CD8-positive, alpha-beta memory T cell (primary cell): Measurements from ENCODE around the gene CREBZF. TPM values are rescaled to one million over a fixed set of nuclear protein-coding genes. Genes with fewer than 3 reads are reported as not detected.

Experiments used
- CTCF ChIA-PET: fragments of 350-600 bp; sonication (Branson Sonifier 250); formaldehyde crosslinking; loops from one replicate; lab custom pipeline; 2021; ENCODE audit warnings: antibody characterized with exemption; lab: Charles Lee
- POLR2A ChIA-PET: fragments of 350-600 bp; sonication (Branson Sonifier 250); formaldehyde crosslinking; loops from one replicate; lab custom pipeline; 2021; ENCODE audit warnings: antibody characterized with exemption; lab: Charles Lee
- DNase-seq, 5 donors: peaks; one replicate each; pipeline versions ENCODE4 v3.0.0 to v3.0.0-alpha.2; 2020 to 2022; ENCODE audit warnings: mixed read lengths in 1 of 5
- H3K27ac ChIP-seq: one replicate; pipeline ENCODE4 v1.7.0; 2013; ENCODE audit warnings: low read depth, mild to moderate bottlenecking, low read length, moderate library complexity
- H3K27me3 ChIP-seq: 2 replicates; pipeline ENCODE4 v1.7.0; 2013; ENCODE audit warnings: low read length, mild to moderate bottlenecking; ENCODE audit not compliant: insufficient read depth, poor library complexity, severe bottlenecking
- H3K36me3 ChIP-seq: 2 replicates; pipeline ENCODE4 v1.7.0; 2013; ENCODE audit warnings: mild to moderate bottlenecking, low read length, moderate library complexity; ENCODE audit not compliant: insufficient read depth
- H3K4me1 ChIP-seq: 2 replicates; pipeline ENCODE4 v1.7.0; 2013; ENCODE audit warnings: mild to moderate bottlenecking, low read length, moderate library complexity; ENCODE audit not compliant: insufficient read depth
- H3K4me3 ChIP-seq: 2 replicates; pipeline ENCODE4 v1.7.0; 2013; ENCODE audit warnings: mild to moderate bottlenecking, low read length
- H3K9me3 ChIP-seq: 2 replicates; pipeline ENCODE4 v1.7.0; 2013; ENCODE audit warnings: mild to moderate bottlenecking, low read length
- H3K27ac Mint-ChIP-seq, 8 donors: one replicate each; pipeline ENCODE4 v1.8.0; 2020 to 2021; ENCODE audit warnings: mixed read lengths in 8 of 8, mild to moderate bottlenecking in 6 of 8, inconsistent platforms in 3 of 8, moderate library complexity in 3 of 8
- H3K27me3 Mint-ChIP-seq, 2 donors: one replicate each; pipeline ENCODE4 v1.8.0; 2020 to 2021; ENCODE audit warnings: mixed read lengths in 2 of 2, mild to moderate bottlenecking in 1 of 2, moderate library complexity in 1 of 2
- H3K36me3 Mint-ChIP-seq, 3 donors: one replicate each; pipeline ENCODE4 v1.8.0; 2020 to 2021; ENCODE audit warnings: mixed read lengths in 3 of 3, inconsistent platforms in 1 of 3, mild to moderate bottlenecking in 1 of 3
- H3K4me1 Mint-ChIP-seq, 3 donors: one replicate each; pipeline ENCODE4 v1.8.0; 2020 to 2021; ENCODE audit warnings: mixed read lengths in 3 of 3, inconsistent platforms in 1 of 3, mild to moderate bottlenecking in 1 of 3
- H3K4me3 Mint-ChIP-seq, 7 donors: one replicate each; pipeline ENCODE4 v1.8.0; 2020 to 2021; ENCODE audit warnings: mixed read lengths in 7 of 7, mild to moderate bottlenecking in 6 of 7, moderate library complexity in 4 of 7, inconsistent platforms in 2 of 7
- H3K9me3 Mint-ChIP-seq, 5 donors: one replicate each; pipeline ENCODE4 v1.8.0; 2020 to 2022; ENCODE audit warnings: mixed read lengths in 5 of 5, mild to moderate bottlenecking in 3 of 5, moderate library complexity in 2 of 5, inconsistent platforms in 1 of 5
- polyA plus RNA-seq: library from polyadenylated mRNA; unstranded; fragments of 300-500 nt; fragmentation: Illumina TruSeq; gene quantifications from one replicate; pipeline ENCODE4 v1.2.3, GENCODE V29; 2021
- total RNA-seq, 2 experiments: library from RNA; stranded (reverse); gene quantifications; one replicate each; pipeline ENCODE4 v1.2.3, GENCODE V29; 2021

Gene CREBZF, protein sequence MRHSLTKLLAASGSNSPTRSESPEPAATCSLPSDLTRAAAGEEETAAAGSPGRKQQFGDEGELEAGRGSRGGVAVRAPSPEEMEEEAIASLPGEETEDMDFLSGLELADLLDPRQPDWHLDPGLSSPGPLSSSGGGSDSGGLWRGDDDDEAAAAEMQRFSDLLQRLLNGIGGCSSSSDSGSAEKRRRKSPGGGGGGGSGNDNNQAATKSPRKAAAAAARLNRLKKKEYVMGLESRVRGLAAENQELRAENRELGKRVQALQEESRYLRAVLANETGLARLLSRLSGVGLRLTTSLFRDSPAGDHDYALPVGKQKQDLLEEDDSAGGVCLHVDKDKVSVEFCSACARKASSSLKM
- total RNA-seq (10 to 100 TPM; 45.0 to 45.1 TPM), polyA plus RNA-seq (14.7 TPM)

DNA sequence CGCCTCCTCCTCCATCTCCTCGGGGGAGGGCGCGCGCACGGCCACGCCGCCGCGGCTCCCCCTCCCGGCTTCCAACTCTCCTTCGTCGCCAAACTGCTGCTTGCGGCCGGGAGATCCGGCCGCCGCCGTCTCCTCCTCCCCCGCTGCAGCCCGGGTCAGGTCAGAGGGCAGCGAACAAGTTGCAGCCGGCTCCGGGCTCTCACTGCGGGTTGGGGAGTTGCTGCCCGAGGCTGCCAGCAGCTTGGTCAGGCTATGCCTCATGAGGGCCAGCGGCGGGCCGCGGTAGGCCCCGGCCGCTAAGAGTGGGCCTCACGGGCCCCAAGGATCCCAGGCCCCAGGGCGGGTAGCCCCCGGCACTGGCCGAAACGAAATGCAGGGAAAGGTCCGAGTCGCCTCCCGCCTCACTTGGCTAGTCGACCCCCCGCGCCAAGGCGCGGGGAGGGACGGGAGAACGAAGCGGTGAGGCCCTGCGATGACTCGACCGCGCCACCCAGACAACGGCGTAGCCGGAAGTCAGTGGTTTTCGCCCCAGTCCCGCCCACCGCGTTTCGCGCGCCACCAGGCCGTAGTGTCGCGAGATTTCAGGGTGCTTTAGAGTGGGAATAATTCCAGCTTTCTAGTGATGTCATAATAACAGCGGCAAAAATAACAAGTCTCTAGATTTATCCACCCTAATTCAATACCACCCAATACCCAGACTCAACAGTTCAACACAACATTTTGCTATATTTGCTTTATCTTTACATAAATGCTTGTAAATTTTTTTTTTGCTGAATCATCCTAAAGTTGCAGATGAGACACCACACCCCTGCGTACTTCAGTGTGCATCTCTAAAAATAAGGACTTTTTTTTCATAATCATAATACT lies at the start of gene CREBZF:
Gene CREBZF (minus strand): TSS at position 515 of the 867 bp plus-strand sequence. CDS start 254 bp downstream, at position 261.
- Histone ChIP-seq H3K36me3 (peaks cover 8% of the 10 kb centered on the region), H3K4me3 (peak within 1 kb of the TSS; percentile 92), H3K9me3 (no peaks in the 10 kb centered on the region), H3K27ac (peak within 1 kb of the TSS; percentile 98), H3K27me3 (no peaks in the 10 kb centered on the region), H3K4me1 (peaks cover 37% of the 10 kb centered on the region)
- H3K27me3 Mint-ChIP-seq = peaks cover 2 to 3% of the 10 kb centered on the region in 2 donors
- POLR2A ChIA-PET = interaction anchor here (0.6 to 7.1 kb wide), 11 partner anchors 15 to 404 kb away, joined by 3 to 73 read pairs (median 4); partner anchors contain the start of genes DLG2, PICALM, TMEM126A and TMEM126B
- CTCF ChIA-PET = interaction anchor here (0.7 to 2.4 kb wide), 12 partner anchors 9 to 190 kb away, joined by 3 to 8 read pairs (median 4); partner anchors contain the start of genes CCDC83, CCDC89 and TMEM126A
- H3K27ac Mint-ChIP-seq = peak within 1 kb of the TSS; percentile 97 to 100 (median 100)
- DNase-seq = peak; percentile 86 to 95 (median 90)
- H3K4me1 Mint-ChIP-seq = peaks cover 40 to 50% (median 49%) of the 10 kb centered on the region in 3 donors
- H3K4me3 Mint-ChIP-seq = peak within 1 kb of the TSS; percentile 97 to 100 (median 99)
- peaks cover 0 to 41% (median 6%) of the 10 kb centered on the region in 3 donors for H3K36me3 Mint-ChIP-seq
- H3K9me3 Mint-ChIP-seq = no peaks in the 10 kb centered on the region

- Histone ChIP-seq H3K27me3 (no peaks in the 10 kb centered on the region), H3K9me3 (no peaks in the 10 kb centered on the region), H3K36me3 (no peaks in the 10 kb centered on the region), H3K4me3 (no peak overlapping the region), H3K27ac (no peak overlapping the region), H3K4me1 (no peaks in the 10 kb centered on the region)
- Mint-ChIP-seq H3K36me3 (peaks cover 1 to 20% (median 3%) of the 10 kb centered on the region in 3 donors), H3K4me1 (peaks cover 0 to 5% (median 0%) of the 10 kb centered on the region in 3 donors), H3K4me3 (no peak overlapping the region), H3K27ac (no peak overlapping the region), H3K27me3 (peaks cover 0 to 1% of the 10 kb centered on the region in 2 donors), H3K9me3 (no peaks in the 10 kb centered on the region)
- no peak for DNase-seq
- ChIA-PET CTCF (no interaction called here), POLR2A (no interaction called here)
Measured at GRCh38 chr11:85712953-85713352, 48.0 kb upstream of the CREBZF start.

DNA sequence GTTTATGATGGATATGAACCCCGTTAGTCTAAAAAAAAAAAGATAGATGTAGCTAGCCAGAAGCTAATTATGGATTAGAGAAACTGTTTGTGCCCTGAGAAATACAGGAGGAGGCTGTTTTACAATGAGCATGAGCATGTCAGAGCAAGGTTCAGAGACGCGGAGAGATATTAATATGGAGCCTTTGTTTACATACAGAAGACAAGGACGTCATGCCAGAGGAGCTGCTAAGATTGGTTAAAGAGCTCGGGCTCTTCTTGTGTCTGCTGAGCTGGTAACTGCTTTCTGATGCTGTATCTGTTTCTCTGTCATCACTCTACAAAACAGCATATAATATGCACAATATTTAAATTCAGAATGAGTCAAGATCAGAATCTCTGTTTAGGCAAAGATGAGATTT lies 46.0 kb upstream of the CREBZF start:
- ChIA-PET CTCF (interaction anchor here (1.1 kb wide), 1 partner anchor 144 kb away, joined by 3 read pairs; no protein-coding TSS in a partner anchor), POLR2A (no interaction called here)
- Histone ChIP-seq H3K4me1 (no peaks in the 10 kb centered on the region), H3K27me3 (no peaks in the 10 kb centered on the region), H3K36me3 (no peaks in the 10 kb centered on the region), H3K27ac (no peak overlapping the region), H3K4me3 (no peak overlapping the region), H3K9me3 (no peaks in the 10 kb centered on the region)
- no peaks in the 10 kb centered on the region for H3K9me3 Mint-ChIP-seq
- H3K36me3 Mint-ChIP-seq = peaks cover 3 to 31% (median 10%) of the 10 kb centered on the region in 3 donors
- H3K4me3 Mint-ChIP-seq = no peak overlapping the region
- H3K27ac Mint-ChIP-seq = peak overlapping the region in 3 of 8 donors; percentile 7 to 83 (median 8)
- H3K27me3 Mint-ChIP-seq = peaks cover 0 to 1% of the 10 kb centered on the region in 2 donors
- H3K4me1 Mint-ChIP-seq = peaks cover 0 to 6% (median 4%) of the 10 kb centered on the region in 3 donors
- no peak for DNase-seq

DNA sequence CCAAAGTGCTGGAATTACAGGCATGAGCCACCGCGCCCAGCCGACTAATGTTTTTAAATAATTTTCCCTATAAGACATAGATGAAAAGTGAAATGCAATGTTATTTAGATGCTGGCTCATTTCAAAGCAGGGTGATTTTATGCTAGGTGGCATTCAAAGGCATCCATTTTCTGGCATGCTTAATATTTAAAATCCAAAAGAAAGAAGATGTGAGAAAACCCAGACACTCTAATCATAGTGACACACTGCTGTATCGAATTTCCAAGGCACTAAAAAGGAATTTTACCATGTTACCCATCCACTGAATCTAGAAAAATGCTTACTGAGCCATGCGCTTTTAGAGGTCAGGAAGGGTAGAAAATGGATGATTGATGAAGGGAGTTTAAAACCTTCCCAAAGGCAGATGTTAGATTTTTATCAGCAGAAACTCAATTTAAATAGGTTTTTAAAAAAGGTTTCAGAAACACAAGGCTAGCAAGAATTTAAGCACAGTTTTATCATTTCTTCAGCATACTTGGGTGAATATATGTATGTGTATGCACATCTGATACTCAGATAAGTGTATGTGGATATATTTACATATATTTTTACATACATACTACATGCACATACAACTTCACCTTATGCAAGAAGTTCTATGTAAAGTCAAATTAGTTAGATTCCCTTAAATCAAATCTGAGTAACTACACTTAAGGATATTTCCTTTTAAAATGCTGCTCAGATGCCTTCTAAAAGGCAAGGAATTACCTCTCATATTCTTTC lies 45.2 kb upstream of the CREBZF start:
- Histone ChIP-seq H3K27ac (no peak overlapping the region), H3K36me3 (no peaks in the 10 kb centered on the region), H3K4me3 (no peak overlapping the region), H3K4me1 (no peaks in the 10 kb centered on the region), H3K27me3 (no peaks in the 10 kb centered on the region), H3K9me3 (no peaks in the 10 kb centered on the region)
- Mint-ChIP-seq H3K4me3 (no peak overlapping the region), H3K36me3 (peaks cover 3 to 29% (median 10%) of the 10 kb centered on the region in 3 donors), H3K27me3 (peaks cover 0 to 1% of the 10 kb centered on the region in 2 donors), H3K27ac (no peak overlapping the region), H3K4me1 (peaks cover 0 to 7% (median 4%) of the 10 kb centered on the region in 3 donors), H3K9me3 (no peaks in the 10 kb centered on the region)
- POLR2A ChIA-PET = no interaction called here
- CTCF ChIA-PET = no interaction called here
- DNase-seq = no peak

DNA sequence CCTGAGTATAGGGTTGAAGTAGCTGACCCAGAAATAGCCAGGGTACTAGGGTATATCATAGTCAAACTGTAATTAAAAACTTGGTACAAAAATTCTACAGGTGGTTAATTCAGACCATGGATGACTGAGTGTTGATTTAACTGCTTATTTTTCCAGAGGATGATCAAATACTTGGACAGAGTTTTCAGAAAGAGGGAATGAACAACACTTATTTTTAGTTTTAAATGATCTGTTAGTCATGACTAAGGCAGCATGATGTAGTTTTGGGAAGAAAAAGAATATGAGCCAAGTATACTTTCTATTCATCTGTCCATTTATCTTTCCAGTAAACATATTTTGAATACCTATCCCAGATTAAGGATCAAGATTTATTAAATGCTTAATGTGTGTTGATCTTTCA lies 40.9 kb upstream of the CREBZF start:
- H3K4me3 Mint-ChIP-seq = no peak overlapping the region
- peaks cover 3% of the 10 kb centered on the region for H3K4me1 ChIP-seq
- H3K4me3 ChIP-seq = no peak overlapping the region
- peaks cover 9 to 25% (median 20%) of the 10 kb centered on the region in 3 donors for H3K36me3 Mint-ChIP-seq
- H3K9me3 Mint-ChIP-seq = no peaks in the 10 kb centered on the region
- peak overlapping the region in 4 of 8 donors; percentile 10 to 86 (median 27) for H3K27ac Mint-ChIP-seq
- DNase-seq = no peak
- no peaks in the 10 kb centered on the region for H3K36me3 ChIP-seq
- no peaks in the 10 kb centered on the region for H3K27me3 ChIP-seq
- H3K27me3 Mint-ChIP-seq = no peaks in the 10 kb centered on the region
- H3K4me1 Mint-ChIP-seq = peaks cover 2 to 10% (median 8%) of the 10 kb centered on the region in 3 donors
- ChIA-PET POLR2A (no interaction called here), CTCF (no interaction called here)
- H3K27ac ChIP-seq = no peak overlapping the region
- H3K9me3 ChIP-seq = no peaks in the 10 kb centered on the region

DNA sequence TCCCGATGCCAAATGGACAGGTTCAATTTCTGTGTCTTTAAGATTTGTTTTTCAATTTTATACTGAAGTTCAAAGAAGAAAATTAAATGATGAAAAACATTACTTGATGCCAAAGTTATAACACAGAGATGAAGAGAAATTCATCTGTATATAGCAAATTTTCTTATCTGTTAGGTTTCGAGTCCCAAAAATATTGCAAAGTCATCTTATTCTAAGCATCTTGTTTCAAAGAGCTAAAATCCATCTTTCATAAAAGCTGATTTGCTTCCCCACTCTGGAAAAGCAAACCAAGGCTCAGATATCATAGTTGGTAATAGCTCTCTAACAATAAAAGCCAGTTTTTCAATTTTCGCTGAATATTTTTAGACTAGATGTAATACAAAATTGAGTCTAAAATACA lies 40.0 kb upstream of the CREBZF start:
- no peaks in the 10 kb centered on the region for H3K27me3 ChIP-seq
- Mint-ChIP-seq H3K4me3 (no peak overlapping the region), H3K4me1 (peaks cover 11 to 18% (median 17%) of the 10 kb centered on the region in 3 donors), H3K27me3 (no peaks in the 10 kb centered on the region), H3K27ac (peak overlapping the region in 3 of 8 donors; percentile 21 to 43 (median 28)), H3K9me3 (no peaks in the 10 kb centered on the region), H3K36me3 (peaks cover 9 to 23% (median 20%) of the 10 kb centered on the region in 3 donors)
- H3K36me3 ChIP-seq = no peaks in the 10 kb centered on the region
- DNase-seq = no peak
- peaks cover 11% of the 10 kb centered on the region for H3K4me1 ChIP-seq
- CTCF ChIA-PET = no interaction called here
- no peak overlapping the region for H3K4me3 ChIP-seq
- H3K27ac ChIP-seq = no peak overlapping the region
- no peaks in the 10 kb centered on the region for H3K9me3 ChIP-seq
- POLR2A ChIA-PET = no interaction called here
